Measurements from ENCODE around the gene PLA2G6. TPM values are rescaled to one million over a fixed set of nuclear protein-coding genes. Genes with fewer than 3 reads are reported as not detected.

Gene PLA2G6
- total RNA-seq, 1 experiment from 2014 or later, result 36.0 TPM

GRCh38 chr22:38082986-38083710 is 98.5 kb downstream of the PLA2G6 start (continued):
- no peak for TF ChIP-seq CBX3 (IDR thresholded peaks at IDR 0.05; ENCODE audit: low read depth)
- no peak for TF ChIP-seq POLR2AphosphoS5 (IDR thresholded peaks at IDR 0.05; ENCODE audit: low read depth, low read length)

- no peak for DNase-seq (ENCODE audit: low read depth, low spot score)
- peaks cover 0 to 4% of the 10 kb centered on the region in 2 experiments; a peak in 1 of 4 replicates for H3K4me1 ChIP-seq (ENCODE audit: control insufficient read depth in 1 of 2, insufficient read depth in 2 of 2, low read length in 2 of 2)
- no TSS peak for BruUV-seq (replicated peaks)
- no peak overlapping the region for H3K9ac ChIP-seq (ENCODE audit: low read length)
- CTCF ChIA-PET, result no interaction called here
- no peak for ATAC-seq
- intact Hi-C loops (cut with micrococcal nuclease), result no loop called here
- no peaks in the 10 kb centered on the region for H4K20me1 ChIP-seq (ENCODE audit: insufficient read depth)
- no peaks in the 10 kb centered on the region for H3K9me2 ChIP-seq (ENCODE audit: insufficient read depth)
- no peak overlapping the region for H2AFZ ChIP-seq (ENCODE audit: low read depth, low read length, poor library complexity, severe bottlenecking)
- TF ChIP-seq SP1 (IDR thresholded peaks at IDR 0.05; ENCODE audit: low read depth) (no peak), JUND (IDR thresholded peaks at IDR 0.05) (no peak), TCF7L2 (IDR thresholded peaks at IDR 0.05; ENCODE audit: borderline replicate concordance, extremely low read depth, insufficient read depth, insufficient read length) (no peak), EZH2phosphoT487 (IDR thresholded peaks at IDR 0.05; ENCODE audit: borderline replicate concordance) (no peak), POLR2AphosphoS5 (IDR thresholded peaks at IDR 0.05; ENCODE audit: low read depth, low read length) (no peak), CBX3 (IDR thresholded peaks at IDR 0.05; ENCODE audit: low read depth) (no peak), REST (IDR thresholded peaks at IDR 0.05; ENCODE audit: low read depth) (no peak), EGR1 (IDR thresholded peaks at IDR 0.05; ENCODE audit: low read depth) (no peak), CEBPB (IDR thresholded peaks at IDR 0.05; ENCODE audit: low read depth) (no peak), SRF (IDR thresholded peaks at IDR 0.05; ENCODE audit: low read depth) (no peak), FOSL1 (IDR thresholded peaks at IDR 0.05; ENCODE audit: low read depth) (no peak)
- H3K36me3 ChIP-seq (ENCODE audit: control insufficient read depth in 1 of 2, insufficient read depth in 2 of 2, low read length in 2 of 2), result no peaks in the 10 kb centered on the region
- no peak overlapping the region for H3K4me3 ChIP-seq (replicated peaks in 1 of 2; ENCODE audit: low read depth in 1 of 2, low read length in 2 of 2)
- H3K27ac ChIP-seq (ENCODE audit: low read depth, low read length), result no peak overlapping the region
- POLR2A ChIA-PET, result no interaction called here
- RAD21 ChIA-PET (ENCODE audit: low non-redundant PET in 1 of 2, low total read pairs in 2 of 2, uncharacterized antibody in 2 of 2, unreplicated experiment in 2 of 2), result no interaction called here
- no peaks in the 10 kb centered on the region for H3K27me3 ChIP-seq (ENCODE audit: insufficient read depth, low read length)
- H3K4me2 ChIP-seq (ENCODE audit: low read length), result no peak overlapping the region
- no peaks in the 10 kb centered on the region for H3K9me3 ChIP-seq (ENCODE audit: control insufficient read depth in 1 of 2, insufficient read depth in 1 of 2, low read depth in 1 of 2, low read length in 2 of 2)
- H3K79me2 ChIP-seq (ENCODE audit: insufficient read depth, low read length), result no peaks in the 10 kb centered on the region
These were observed 99.4 kb downstream of the PLA2G6 start for GRCh38 chr22:38081941-38082828.
